Fibroblast of skin of abdomen (primary cell): ENCODE data around the gene LRFN3.
"Not testable (repeated sequence)": the region's sequence is repeated elsewhere in the genome, so short reads cannot be mapped to it uniquely, and the experiment has no call there.

ENCODE experiments used
- DNase-seq: peaks from one replicate; pipeline ENCODE4 v3.0.0-alpha.2; 2013

LRFN3 gene

DNA sequence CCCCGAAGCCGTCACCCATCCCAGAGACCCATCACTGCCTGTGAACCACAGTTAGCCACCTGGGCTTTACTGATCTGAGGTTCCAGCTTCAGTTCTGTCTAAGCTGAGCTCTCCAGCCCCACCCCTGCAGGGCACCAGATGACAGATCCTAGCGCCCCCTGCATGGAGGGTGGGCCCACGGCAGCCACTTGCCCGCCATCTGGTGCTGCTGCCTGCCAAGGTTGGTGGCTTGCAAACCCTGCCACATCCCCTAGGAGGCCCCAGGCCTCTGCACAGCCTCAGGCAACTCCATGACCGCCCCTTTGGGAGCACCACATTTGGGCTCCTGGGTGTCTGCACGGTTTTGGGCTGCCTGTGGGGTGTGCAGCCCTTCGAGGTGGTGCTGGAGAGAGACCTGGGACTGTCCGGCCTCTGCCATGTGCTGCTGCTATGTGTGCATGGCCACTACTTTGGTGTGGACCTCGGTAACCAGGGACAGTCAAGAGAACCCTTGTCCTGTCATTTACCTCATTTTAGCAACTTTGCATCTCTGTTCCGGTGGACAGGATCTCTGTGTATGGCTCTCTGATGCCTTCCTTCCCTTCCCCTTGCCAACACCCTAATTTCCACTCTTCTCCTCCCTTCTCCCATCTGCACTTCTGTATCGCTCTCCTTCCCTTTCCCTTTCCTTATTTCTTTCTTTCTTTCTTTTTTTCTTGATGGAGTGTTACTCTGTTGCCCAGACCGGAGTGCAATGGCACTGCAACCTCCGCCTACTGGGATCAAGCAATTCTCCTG, 41.5 kb downstream of the LRFN3 start:
- DNase-seq = no peak

DNA sequence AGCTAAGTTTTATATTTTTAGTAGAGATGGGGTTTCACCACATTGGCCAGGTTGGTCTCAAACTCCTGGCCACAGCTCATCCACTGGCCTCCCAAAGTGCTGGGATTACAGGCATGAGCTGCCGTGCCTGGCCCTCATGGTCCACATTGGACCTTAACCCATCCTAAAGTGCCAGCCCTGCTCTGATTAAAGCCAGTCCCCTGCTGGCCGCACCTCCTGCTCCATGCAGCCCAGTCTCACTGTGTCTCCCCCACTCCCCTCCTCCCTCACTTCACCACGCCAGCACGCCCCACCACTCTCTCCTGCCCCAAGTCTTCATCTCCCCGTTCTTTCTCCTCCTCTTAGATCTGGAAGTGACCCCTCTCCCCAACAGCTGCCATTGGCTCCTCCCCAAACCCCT, 42.1 kb downstream of the LRFN3 start:
- DNase-seq = no peak

DNA sequence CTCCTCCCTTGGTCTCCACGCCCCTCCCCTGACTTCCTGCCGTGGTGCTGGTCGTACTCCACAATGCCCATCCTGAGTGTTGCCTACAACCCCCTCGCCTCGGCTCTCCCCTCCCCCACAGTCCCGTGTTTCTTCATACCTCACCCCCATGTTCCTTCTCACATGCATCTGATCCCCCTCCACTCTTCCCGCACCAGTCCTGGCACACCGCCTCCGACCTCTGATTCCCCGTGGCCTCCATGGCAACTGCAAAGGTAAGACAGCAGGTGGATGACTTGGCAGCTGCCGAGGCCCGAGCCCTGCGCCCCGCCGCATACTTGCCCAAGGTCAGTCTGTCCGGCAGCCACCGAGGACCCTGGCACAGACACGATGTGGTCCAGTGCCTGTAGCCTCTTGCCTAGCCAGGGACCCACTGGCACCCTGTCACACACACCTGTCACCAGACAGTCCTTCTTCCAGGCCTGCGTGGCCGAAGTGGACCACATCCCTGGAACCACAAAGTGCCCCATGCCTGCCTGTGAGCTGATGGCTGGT, 42.7 kb downstream of the LRFN3 start:
- no peak for DNase-seq

DNA sequence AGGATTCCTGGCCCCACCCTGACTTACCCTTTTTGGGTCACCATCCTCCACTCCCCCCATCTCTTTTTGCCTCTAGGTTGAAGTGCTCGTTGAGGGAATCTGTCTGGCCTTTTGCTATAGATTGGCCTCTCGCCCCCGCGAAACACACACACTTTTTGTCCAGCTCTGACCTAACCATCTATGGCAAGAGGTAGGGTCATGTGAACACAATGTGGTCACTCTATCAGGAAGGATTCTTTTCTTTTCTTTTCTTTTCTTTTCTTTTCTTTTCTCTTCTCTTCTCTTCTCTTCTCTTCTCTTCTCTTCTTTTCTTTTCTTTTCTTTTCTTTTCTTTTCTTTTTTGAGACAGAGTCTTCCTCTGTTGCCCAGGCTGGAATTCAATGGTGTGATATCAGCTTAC, 44.8 kb downstream of the LRFN3 start:
- DNase-seq = not testable (repeated sequence)

DNA sequence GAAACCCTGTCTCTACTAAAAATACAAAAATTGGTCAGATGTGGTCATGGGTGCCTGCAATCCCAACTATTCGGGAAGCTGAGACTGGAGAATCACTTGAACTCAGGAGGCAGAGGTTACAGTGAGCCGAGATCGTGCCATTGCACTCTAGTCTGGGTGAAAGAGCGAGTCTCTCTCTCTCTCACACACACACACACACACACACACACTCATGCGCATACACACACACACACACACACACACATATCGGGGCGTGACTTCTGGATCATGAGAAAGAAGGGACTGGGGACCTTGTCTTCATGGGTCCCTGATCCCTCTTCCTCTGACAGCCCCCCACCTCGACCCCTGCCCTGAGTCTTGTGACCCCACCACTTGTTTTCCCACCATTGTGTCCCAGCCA, 47.0 kb downstream of the LRFN3 start:
- DNase-seq = no peak

DNA sequence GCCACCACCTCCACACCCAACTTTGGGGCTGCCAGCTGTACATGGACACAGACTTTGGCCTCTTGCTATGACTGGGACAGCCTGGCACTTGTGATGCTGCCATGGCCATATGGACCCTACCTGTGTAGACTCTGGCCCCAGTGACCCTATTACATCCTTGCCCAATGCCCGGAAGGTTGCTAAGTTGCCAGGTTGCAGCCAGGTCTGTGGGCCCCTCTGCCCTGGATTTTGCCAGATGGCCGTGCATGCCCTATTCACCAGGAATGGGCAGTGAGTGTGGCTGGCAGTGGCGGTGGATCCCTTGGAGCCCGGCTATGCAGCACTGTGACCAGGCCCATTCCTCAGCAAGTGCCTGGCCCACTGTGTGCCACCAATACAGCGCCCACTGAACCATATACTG, 49.9 kb downstream of the LRFN3 start:
- no peak for DNase-seq

DNA sequence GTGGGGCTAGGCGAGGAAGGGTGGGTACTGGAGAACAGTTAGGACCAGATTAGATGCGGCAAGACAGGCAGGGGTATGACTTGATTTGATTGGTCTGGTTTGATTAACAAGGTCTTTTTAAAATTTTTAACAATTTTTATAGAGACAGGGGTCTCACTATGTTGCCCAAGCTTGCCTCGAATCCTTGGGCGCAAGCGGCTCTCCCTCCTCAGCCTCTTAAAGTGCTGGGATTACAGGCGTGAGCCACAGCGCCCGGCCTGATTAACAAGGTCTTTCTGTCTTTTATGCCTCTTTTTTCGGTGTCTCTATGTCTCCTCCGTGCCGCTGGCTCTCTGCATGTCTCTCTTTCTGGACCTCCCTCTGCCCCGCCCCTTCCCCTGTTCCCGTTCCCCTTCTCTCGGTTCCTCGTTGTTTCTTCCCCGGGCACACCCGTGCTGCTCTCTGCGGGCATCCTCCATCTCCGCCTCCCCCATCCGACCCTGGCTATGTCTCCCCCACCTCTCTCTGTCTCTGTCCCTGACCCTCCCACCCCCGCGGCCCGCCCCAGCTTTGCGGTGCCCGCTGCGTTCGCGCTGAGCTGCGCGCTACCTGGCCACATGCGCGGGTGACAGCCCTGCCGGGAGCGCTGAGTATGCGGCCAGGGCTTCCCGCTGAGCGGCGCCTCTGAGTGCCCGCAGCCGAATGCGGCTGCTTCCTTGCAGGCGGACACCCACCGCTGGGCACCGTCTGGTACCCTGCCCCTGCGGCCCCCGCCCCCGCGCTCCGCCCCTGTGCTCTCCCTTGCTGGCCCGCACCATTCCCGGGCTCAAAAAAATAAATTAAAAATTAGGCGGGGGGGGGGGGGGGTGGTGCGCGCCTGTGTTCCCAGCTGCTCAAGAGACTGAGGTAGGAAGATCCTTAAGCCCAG, 50.7 kb downstream of the LRFN3 start:
- DNase-seq = no peak

DNA sequence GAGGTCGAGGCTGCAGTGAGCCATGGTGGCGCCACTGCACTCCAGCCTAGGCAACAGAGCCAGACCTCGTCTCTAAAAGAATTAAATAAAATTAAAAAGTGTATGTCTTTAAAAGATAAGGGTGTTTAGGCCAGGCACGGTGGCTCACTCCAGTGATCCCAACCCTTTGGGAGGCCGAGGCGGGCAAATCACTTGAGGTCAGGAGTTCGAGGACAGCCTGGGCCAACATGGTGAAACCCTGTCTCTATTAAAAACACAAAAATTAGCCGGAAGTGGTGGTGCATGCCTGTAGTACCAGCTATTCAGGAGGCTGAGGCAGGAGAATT, 51.4 kb downstream of the LRFN3 start:
- no peak for DNase-seq

DNA sequence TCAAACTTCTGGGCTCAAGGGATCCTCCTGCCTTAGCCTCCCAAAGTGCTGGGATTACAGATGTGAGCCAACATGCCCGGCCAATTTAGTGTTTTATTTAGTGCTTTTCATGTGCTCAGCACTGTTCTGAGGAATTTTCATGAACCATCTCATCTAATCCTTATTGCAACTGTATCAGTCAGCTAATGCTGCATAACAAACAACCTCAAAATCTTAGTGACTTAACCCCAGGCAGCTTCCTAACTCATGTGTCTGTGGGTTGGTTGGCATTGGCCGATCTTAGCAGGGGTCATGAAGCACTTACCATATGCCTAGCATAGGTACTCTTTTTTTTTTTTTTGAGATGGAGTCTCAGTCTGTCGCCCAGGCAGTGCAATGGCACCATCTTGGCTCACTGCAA, 52.6 kb downstream of the LRFN3 start:
- DNase-seq = no peak

DNA sequence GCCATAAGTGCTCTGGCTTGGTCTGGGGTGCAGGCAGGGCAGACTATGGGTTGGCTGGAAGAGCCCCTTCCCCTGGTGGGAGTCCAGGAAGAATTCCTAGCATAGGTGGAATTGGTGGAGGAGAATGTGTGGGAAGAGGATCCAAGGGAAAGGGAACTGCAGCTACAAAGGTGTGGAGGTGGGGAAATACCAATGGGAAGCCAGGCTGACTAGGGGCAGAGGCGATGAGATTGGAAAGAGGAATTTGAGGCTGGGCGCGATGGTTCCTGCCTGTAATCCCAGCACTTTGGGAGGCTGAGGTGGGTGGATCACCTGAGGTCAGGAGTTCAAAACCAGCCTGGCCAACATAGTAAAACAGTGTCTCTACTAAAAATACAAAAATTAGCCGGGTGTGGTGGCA, 54.0 kb downstream of the LRFN3 start:
- DNase-seq = no peak

DNA sequence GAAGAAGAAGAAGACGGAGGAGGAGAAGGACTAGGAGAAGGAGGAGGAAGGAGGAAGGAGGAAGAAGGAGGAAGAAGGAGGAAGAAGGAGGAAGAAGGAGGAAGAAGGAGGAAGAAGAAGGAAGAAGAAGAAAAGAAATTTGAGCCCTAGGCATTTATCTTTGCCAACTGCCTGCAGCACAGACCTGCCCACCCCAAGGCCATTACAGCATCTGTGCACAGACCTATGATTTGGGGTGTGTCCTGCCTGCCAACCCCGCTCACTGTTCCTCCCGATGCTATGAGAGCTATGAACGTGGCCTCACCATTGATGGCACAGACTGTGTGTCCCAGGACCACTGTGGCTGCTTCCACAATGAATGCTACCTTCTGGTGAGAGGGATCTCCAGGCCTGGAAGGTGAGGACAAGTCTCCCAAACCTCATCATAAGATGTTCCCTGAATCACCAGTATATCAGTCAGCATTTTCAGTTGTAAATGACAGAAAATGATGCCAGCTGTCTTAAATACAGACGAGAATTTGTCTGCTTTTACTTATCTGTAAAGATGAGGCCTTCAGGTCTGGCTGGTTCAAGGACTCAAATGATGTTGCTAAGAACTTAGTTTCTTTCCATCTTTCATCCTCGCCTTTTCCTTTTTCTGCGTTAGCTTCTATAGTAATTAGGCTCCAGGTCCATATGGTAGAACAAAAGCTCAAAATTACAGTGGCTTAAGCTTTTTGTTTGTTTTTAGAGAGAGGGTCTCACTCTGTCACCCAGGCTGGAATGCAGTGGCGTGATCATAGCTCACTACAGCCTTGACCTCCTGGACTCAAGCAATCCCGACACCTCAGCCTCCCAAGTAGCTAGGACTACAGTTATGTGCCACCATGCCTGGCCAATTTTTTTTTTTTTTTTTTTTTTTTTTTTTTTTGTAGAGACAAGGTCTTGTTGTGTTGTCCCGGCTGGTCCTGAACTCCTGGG, 54.9 kb downstream of the LRFN3 start:
- no peak for DNase-seq

DNA sequence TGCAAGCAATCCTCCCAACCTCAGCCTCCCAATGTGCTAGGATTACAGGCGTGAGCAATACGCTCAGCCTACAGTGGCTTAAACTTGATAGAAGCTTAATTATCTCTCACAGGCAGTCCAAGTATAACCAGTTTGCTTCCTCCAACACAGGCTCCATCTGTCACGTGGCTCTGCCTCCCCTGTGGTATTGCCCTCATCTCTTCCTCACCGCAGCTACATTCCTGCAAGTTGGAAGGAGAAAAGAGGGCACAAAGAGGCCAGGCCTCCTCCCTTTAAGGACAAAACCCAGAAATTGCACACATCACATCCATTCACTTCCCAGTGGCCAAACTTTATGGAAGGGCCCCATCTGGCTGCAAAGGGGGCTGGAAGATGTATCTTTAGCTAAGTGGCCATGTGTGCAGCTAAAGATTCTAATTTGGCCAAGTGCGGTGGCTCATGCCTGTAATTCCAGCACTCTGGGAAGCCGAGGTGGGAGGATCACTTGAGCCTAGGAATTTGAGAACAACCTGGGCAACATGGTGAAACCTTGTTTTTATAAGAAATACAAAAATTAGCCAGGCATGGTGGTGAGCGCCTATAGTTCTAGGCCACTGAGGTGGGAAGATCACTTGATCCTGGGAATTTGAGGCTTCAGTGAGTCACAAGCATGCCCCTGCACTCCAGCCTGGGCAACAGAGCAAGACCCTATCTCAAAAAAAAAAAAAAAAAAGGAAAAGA, 55.7 kb downstream of the LRFN3 start:
- DNase-seq = no peak

DNA sequence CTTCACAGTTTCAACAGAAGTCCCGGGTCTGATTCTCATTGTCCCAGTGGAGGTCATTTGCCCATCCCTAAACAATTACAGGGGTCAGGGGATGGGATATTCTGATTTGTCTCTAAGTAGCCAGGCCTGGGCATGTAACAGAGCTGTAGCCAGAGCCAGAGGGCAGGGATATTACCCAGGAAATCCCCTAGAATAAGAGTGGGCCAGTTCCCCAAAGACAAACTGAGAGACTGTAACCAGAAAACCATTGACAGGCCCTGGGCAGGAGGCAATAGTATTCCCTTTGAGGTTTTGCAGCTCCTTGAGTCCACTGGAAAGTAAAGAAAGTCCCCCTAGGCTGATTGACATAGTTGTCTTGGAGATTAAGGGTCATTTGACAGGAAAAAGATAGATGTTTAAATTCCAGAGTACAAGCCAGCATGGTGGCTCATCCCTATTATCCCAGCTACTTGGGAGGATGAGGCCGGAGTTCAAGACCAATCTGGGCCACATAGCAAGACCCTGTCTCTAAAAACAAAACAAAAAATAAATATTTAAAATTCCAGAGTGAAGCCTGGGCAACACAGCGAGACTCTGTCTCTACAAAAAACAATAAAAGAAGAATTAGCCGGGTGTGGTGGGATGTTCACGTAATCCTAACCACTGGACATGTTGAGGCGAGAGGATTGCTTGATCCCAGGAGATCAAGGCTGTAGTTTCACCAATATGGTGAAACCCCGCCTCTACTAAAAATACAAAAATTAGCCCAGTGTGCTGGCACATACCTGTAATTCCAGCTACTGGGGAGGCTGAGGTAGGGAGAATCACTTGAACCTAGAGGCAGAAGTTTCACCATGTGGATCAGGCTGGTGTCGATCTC, 57.0 kb downstream of the LRFN3 start:
- no peak for DNase-seq

DNA sequence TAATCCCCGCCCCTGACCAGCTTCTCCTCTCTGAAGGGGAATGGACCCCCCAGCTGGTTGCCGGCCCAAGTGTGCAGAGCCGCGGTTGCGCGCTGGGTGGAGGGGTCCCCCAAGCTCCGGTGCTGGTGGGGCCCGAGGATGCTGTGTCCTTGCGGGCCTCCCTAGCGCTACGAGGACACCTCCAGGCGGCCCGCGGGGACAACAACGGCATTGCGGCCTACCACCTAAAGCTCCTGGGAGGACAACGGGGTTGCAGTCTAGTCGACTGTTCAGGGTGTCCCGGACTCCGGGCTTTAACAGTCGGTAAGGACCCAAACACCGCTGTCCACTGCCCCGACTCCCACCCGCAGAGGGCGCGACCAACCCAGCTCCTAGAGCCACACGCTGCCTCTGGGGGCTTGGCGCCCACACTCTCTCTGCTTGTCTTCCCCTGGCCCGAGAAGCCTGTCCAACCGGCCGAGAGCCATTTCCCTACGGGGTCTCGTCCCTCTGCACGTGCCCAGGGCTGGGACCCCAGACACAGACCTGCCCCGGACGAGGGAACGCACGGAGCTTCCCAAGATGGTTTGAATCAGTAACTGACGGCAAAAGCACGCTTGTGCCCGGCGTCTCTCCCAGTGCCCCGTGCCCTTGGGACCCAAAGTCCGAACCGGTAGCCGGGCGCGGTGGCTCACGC, 57.9 kb downstream of the LRFN3 start:
- no peak for DNase-seq
